AG04450 (cell line): ENCODE data around the gene GDF15. TPM values are rescaled to one million over a fixed set of nuclear protein-coding genes. Genes with fewer than 3 reads are reported as not detected.

Experiments
- CTCF ChIA-PET: fragments of 300-600, 350-600 bp; formaldehyde crosslinking; extraction: SDS; loops from one replicate; lab custom pipeline; 2022; ENCODE audit warnings: antibody characterized with exemption, inconsistent platforms; lab: Charles Lee
- POLR2A ChIA-PET: fragments of 350-600 bp; formaldehyde crosslinking; extraction: SDS; loops from one replicate; lab custom pipeline; 2021; ENCODE audit warnings: antibody characterized with exemption, inconsistent platforms; lab: Yijun Ruan, JAX
- DNase-seq: peaks from one replicate; pipeline ENCODE4 v3.0.0-alpha.2; 2011; ENCODE audit warnings: low read depth, low spot score
- H3K27ac ChIP-seq: one replicate; pipeline ENCODE4 v1.5.1; 2012; ENCODE audit warnings: low read depth, low read length, control low read depth
- H3K27me3 ChIP-seq: one replicate; pipeline ENCODE4 v1.6.0; 2012; ENCODE audit warnings: low read length; ENCODE audit not compliant: control insufficient read depth, insufficient read depth
- H3K4me3 ChIP-seq: 2 replicates; pipeline ENCODE4 v1.5.1; 2011; ENCODE audit warnings: mild to moderate bottlenecking, low read depth, low read length, control low read depth
- H3K9me3 ChIP-seq: 2 replicates; pipeline ENCODE4 v1.5.1; 2012; ENCODE audit warnings: low read length; ENCODE audit not compliant: control insufficient read depth, insufficient read depth
- CTCF ChIP-seq: IDR thresholded peaks from 2 replicates; pipeline ENCODE4 v1.5.1; 2011; ENCODE audit warnings: low read depth, low read length, control low read depth, inconsistent platforms
- polyA plus RNA-seq: library from polyadenylated mRNA; depleted of rRNA; stranded (reverse); fragments of >200 nt; gene quantifications from 2 replicates; pipeline ENCODE4 v1.2.3, GENCODE V29; 2011

Gene GDF15
- polyA plus RNA-seq, 1 experiment: 25.0 TPM

DNA sequence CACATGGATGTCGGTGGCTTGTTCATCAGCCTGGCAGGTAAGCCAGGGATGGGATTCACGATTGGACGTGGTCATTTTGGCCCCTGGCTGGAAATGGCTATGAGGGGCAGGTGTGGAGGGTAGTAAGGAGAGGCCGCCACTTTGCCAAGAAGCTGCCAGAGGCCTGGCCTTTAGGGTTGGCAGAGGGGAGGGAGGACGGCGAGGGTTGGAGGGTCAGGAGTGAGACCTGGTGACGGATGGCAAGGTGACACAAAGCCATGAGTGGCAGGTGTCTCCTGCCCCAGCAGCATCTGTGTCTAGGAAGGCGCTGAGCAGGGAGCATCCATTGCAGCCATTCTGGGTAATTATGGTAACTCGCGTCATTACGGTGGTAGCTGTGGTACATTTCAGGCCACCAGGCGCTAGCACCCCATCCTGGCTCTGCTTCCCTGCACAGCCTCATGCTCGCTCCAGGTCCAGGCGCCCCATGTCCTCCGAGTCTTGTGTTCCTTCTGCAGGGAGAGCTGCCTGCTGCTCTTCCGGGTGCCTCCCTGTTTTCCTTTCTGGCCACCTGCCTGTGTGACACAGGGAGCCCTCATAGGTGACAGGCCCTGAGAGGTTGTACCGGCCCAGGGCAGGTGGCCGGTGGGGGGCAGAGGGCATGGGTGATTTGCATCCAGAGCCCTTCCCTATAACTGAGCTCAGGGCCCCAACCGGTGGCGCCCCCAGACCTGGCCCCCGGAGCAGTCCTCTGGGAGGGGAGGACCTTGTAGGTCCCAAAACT is 37.5 kb downstream of the GDF15 start:
- Histone ChIP-seq H3K4me3 (no peak overlapping the region), H3K27me3 (no peaks in the 10 kb centered on the region), H3K9me3 (no peaks in the 10 kb centered on the region; the same call in 1 of the 2 replicates), H3K27ac (no peak overlapping the region)
- POLR2A ChIA-PET: no interaction called here
- no peak for DNase-seq
- TF ChIP-seq CTCF: no peak
- CTCF ChIA-PET: no interaction called here

- CTCF ChIA-PET: no interaction called here
Observed at GRCh38 chr19:18424122-18424889, 38.3 kb downstream of the GDF15 start.

DNA sequence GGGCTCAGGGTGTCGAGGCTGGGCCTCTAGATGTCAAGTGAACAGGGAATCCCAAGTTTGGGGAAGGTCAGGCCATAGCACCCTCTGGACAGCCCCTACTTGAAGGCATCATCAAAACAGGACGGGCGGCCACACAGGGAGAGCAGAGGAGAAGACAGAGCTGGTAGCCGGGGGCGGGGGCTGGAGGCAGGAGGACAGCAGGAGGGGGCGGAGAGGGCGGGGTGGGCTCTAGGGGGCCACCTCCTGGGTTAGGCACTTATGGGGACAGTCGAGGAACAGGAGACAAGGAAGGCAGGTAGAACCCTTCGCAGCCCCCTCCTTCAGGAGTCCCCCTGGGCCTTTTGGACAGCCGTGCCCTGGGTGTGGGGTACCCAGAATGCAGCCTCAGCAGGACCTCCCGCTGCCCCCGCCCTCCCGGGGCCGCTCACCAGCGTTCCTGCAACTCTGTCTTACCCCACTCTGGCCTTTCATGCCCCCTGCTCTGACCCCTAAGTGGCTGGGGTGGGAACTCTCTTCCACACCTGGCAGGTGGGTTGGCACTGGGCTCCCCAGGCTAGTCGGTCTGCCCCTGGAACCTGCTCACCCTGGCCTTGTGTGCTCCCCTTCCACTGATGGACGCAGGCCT is 39.0 kb downstream of the GDF15 start:
- ChIA-PET POLR2A (interaction anchor here (0.6 to 1.3 kb wide), 3 partner anchors 12 to 197 kb away, joined by 3 to 4 read pairs (median 4); partner anchors contain the start of gene JUND), CTCF (interaction anchor here (1.0 kb wide), 1 partner anchor 26 kb away, joined by 3 read pairs; no protein-coding TSS in a partner anchor)
- TF ChIP-seq CTCF: no peak
- Histone ChIP-seq H3K27ac (peak overlapping the region; percentile 70), H3K9me3 (no peaks in the 10 kb centered on the region; the same call in 1 of the 2 replicates), H3K4me3 (no peak overlapping the region), H3K27me3 (no peaks in the 10 kb centered on the region)
- DNase-seq: no peak

More at GRCh38 chr19:18424122-18424889, 38.3 kb downstream of the GDF15 start:
- H3K27me3 ChIP-seq: no peaks in the 10 kb centered on the region
- H3K27ac ChIP-seq: no peak overlapping the region
- H3K4me3 ChIP-seq: no peak overlapping the region
- POLR2A ChIA-PET: interaction anchor here (0.6 kb wide), 1 partner anchor 196 kb away, joined by 3 read pairs; no protein-coding TSS in a partner anchor
- TF ChIP-seq CTCF: no peak
- H3K9me3 ChIP-seq: no peaks in the 10 kb centered on the region; the same call in 1 of the 2 replicates
- DNase-seq: no peak

- Histone ChIP-seq H3K27ac (peak overlapping the region; percentile 70), H3K9me3 (no peaks in the 10 kb centered on the region), H3K4me3 (0 out of 2 replicates have a peak overlapping the region, but pooled peaks have one; percentile 22), H3K27me3 (no peaks in the 10 kb centered on the region)
- ChIA-PET CTCF (interaction anchor here (1.0 kb wide), 1 partner anchor 25 kb away, joined by 3 read pairs; no protein-coding TSS in a partner anchor), POLR2A (interaction anchor here (0.9 to 1.3 kb wide), 2 partner anchors 11 to 145 kb away, joined by 4 read pairs; partner anchors contain the start of gene JUND)
- TF ChIP-seq CTCF: peak; percentile 28
- no peak for DNase-seq
Observed at GRCh38 chr19:18425515-18426415, 39.8 kb downstream of the GDF15 start.
